ENCODE measurements around the gene KCTD1.
"Not testable (repeated sequence)": the region's sequence is repeated elsewhere in the genome, so short reads cannot be mapped to it uniquely, and the experiment has no call there.

DNA sequence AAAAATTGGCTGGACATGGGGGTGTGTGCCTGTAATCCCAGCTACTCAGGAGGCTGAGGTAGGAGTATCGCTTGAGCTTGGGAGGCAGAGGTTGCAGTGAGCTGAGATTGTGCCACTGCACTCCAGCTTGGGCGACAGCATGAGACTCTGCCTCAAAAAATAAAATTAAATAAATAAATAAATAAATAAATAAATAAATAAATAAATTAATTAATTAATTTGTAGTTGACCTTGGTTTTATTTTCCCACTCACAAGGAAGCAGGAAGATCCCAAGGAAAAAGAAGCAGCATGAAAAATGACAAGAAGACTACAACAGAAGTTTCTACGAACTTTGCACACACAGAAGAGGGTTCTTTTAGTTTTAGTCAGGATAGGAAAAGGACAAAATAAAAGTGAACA lies 110.7 kb downstream of the KCTD1 start:
- not testable (repeated sequence) for TF ChIP-seq POLR2A (IDR thresholded peaks at IDR 0.05)
- TF ChIP-seq, protein P1, sequence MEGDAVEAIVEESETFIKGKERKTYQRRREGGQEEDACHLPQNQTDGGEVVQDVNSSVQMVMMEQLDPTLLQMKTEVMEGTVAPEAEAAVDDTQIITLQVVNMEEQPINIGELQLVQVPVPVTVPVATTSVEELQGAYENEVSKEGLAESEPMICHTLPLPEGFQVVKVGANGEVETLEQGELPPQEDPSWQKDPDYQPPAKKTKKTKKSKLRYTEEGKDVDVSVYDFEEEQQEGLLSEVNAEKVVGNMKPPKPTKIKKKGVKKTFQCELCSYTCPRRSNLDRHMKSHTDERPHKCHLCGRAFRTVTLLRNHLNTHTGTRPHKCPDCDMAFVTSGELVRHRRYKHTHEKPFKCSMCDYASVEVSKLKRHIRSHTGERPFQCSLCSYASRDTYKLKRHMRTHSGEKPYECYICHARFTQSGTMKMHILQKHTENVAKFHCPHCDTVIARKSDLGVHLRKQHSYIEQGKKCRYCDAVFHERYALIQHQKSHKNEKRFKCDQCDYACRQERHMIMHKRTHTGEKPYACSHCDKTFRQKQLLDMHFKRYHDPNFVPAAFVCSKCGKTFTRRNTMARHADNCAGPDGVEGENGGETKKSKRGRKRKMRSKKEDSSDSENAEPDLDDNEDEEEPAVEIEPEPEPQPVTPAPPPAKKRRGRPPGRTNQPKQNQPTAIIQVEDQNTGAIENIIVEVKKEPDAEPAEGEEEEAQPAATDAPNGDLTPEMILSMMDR (IDR thresholded peaks at IDR 0.05): not testable (repeated sequence)
